Lung (tissue), 12 donors: ENCODE data around the gene CHAC2. TPM values are rescaled to one million over a fixed set of nuclear protein-coding genes. Genes with fewer than 3 reads are reported as not detected.
"Not testable (repeated sequence)": the region's sequence is repeated elsewhere in the genome, so short reads cannot be mapped to it uniquely, and the experiment has no call there.

Experiments
- ATAC-seq: fragments of 200-7000 bp; cut with Tn5 transposase; one replicate; pipeline ENCODE4 v1.9.1; 2020; ENCODE audit warnings: moderate number of reproducible peaks; ENCODE audit not compliant: insufficient read depth, low FRiP score
- DNase-seq, 3 donors: peaks; one replicate each; pipeline ENCODE4 v3.0.0-alpha.2; 2013 to 2017
- H3K27ac ChIP-seq, 2 donors: one replicate each; pipeline ENCODE4 v1.5.1; 2013; ENCODE audit warnings: mild to moderate bottlenecking in 2 of 2, moderate library complexity in 2 of 2, control low read depth in 1 of 2, inconsistent platforms in 1 of 2, low read depth in 1 of 2, low read length in 1 of 2
- H3K27me3 ChIP-seq, 3 donors: one replicate each; pipeline ENCODE4 v1.5.1; 2013; ENCODE audit warnings: low read length in 2 of 3; ENCODE audit not compliant: control insufficient read depth in 3 of 3, insufficient read depth in 3 of 3
- H3K36me3 ChIP-seq, 4 donors: one replicate each; pipeline ENCODE4 v1.5.1; 2013; ENCODE audit warnings: low read length in 4 of 4, mild to moderate bottlenecking in 1 of 4, moderate library complexity in 1 of 4; ENCODE audit not compliant: control insufficient read depth in 4 of 4, insufficient read depth in 4 of 4
- H3K4me1 ChIP-seq, 5 donors: one replicate each; pipeline ENCODE4 v1.5.1; 2013; ENCODE audit warnings: low read length in 5 of 5, mild to moderate bottlenecking in 2 of 5, moderate library complexity in 1 of 5; ENCODE audit not compliant: control insufficient read depth in 5 of 5, insufficient read depth in 5 of 5
- H3K4me3 ChIP-seq: one replicate; pipeline ENCODE4 v1.5.1; 2013; ENCODE audit warnings: mild to moderate bottlenecking, control low read depth, moderate library complexity
- H3K9ac ChIP-seq, 2 donors: one replicate each; pipeline ENCODE4 v1.5.1; 2013; ENCODE audit warnings: low read length in 2 of 2, control low read depth in 1 of 2; ENCODE audit not compliant: insufficient read depth in 1 of 2
- H3K9me3 ChIP-seq, 4 donors: one replicate each; pipeline ENCODE4 v1.5.1; 2013; ENCODE audit warnings: low read length in 3 of 4, mild to moderate bottlenecking in 1 of 4, moderate library complexity in 1 of 4; ENCODE audit not compliant: control insufficient read depth in 4 of 4, insufficient read depth in 3 of 4
- CTCF ChIP-seq: IDR thresholded peaks from 2 replicates; pipeline ENCODE4 v1.5.1; 2012; ENCODE audit warnings: mild to moderate bottlenecking; ENCODE audit errors: control extremely low read depth, extremely low read depth
- WGBS, 2 donors: extraction: QIAGEN DNeasy Blood & Tissue Kit; methylation state at CpG; one replicate each; pipeline ENCODE4 v1.1.7; 2013; 5-methylcytosine and 5-hydroxymethylcytosine counted together
- polyA plus RNA-seq, 2 donors: library from polyadenylated mRNA; stranded (reverse); fragments of 200-250 nt; gene quantifications; one replicate each; pipeline ENCODE4 v1.2.1, GENCODE V29; 2013
- total RNA-seq, 2 donors: library from RNA; depleted of rRNA in 1 of 2; stranded (reverse); fragments of >200 nt in 1 of 2; gene quantifications; one replicate each; pipeline ENCODE4 v1.2.1, GENCODE V29; 2014 to 2021
- donor health status: control.
- donor health status: control.
- donor health status: Bipolar disorder and iron deficiency.
- donor health status: healthy.
- donor health status: DM: yes; HTN: yes; CAD: no.

CHAC2 gene
- total and polyA plus RNA-seq, 4 donors: 1.6 to 5.4 (median 4.4) TPM

GRCh38 chr2:53821810-53822209 lies 54.2 kb downstream of the CHAC2 start:
- 89 to 90% methylated on average over 6 of the region's 6 CpGs for whole genome bisulfite sequencing, 2 donors
- Histone ChIP-seq H3K9ac (no peak overlapping the region), H3K27me3 (no peaks in the 10 kb centered on the region), H3K9me3 (no peaks in the 10 kb centered on the region), H3K27ac (no peak overlapping the region), H3K4me3 (no peak overlapping the region), H3K4me1 (peaks cover 0 to 11% (median 0%) of the 10 kb centered on the region in 5 donors), H3K36me3 (peaks cover 0 to 12% (median 7%) of the 10 kb centered on the region in 4 donors)
- ATAC-seq (no peak), DNase-seq (no peak)
- TF ChIP-seq CTCF: no peak

GRCh38 chr2:53823639-53824038 lies 56.0 kb downstream of the CHAC2 start:
- H3K27me3 ChIP-seq, H3K9ac ChIP-seq, DNase-seq, H3K9me3 ChIP-seq, ATAC-seq, H3K27ac ChIP-seq, H3K4me3 ChIP-seq: not testable (repeated sequence)
- H3K36me3 ChIP-seq: peaks cover 0 to 12% (median 5%) of the 10 kb centered on the region in 4 donors
- H3K4me1 ChIP-seq: peaks cover 0 to 17% (median 6%) of the 10 kb centered on the region in 5 donors
- WGBS, 2 donors: 91 to 96% methylated on average over 9 of the region's 9 CpGs

Other genes with a start within 250 kb of the CHAC2 start
- 10 to 100 TPM; 24.3 to 54.9 TPM for gene ASB3, start 19.1 kb downstream of the CHAC2 start, total RNA-seq
- 10 to 100 TPM in 1 of 2 donors, 1 to 10 TPM in 1; 7.0 to 11.9 TPM for gene ASB3, start 19.1 kb downstream of the CHAC2 start, polyA plus RNA-seq
- 10 to 100 TPM; 56.9 to 64.7 TPM for gene ERLEC1, start 19.2 kb downstream of the CHAC2 start, total RNA-seq
- 10 to 100 TPM; 39.8 to 55.6 TPM for gene ERLEC1, start 19.2 kb downstream of the CHAC2 start, polyA plus RNA-seq
- 1 to 10 TPM; 1.4 to 2.8 TPM for gene GPR75, start 92.2 kb downstream of the CHAC2 start, total RNA-seq
- gene GPR75, start 92.2 kb downstream of the CHAC2 start, polyA plus RNA-seq: under 1 TPM; 0.71 to 0.72 TPM
- 10 to 100 TPM; 54.6 to 72.5 TPM for gene PSME4, start 203.2 kb downstream of the CHAC2 start, total RNA-seq
- gene PSME4, start 203.2 kb downstream of the CHAC2 start, polyA plus RNA-seq: 10 to 100 TPM; 20.8 to 35.1 TPM